Measurements from ENCODE around the gene PSMD7. TPM values are rescaled to one million over a fixed set of nuclear protein-coding genes. Genes with fewer than 3 reads are reported as not detected.

PSMD7 gene
- total and polyA plus RNA-seq, 10 of the 15 experiments (the other 5 are each of a cell fraction or from before 2014, with no cell fraction given), result 64.3 to 199 (median 100) TPM

DNA sequence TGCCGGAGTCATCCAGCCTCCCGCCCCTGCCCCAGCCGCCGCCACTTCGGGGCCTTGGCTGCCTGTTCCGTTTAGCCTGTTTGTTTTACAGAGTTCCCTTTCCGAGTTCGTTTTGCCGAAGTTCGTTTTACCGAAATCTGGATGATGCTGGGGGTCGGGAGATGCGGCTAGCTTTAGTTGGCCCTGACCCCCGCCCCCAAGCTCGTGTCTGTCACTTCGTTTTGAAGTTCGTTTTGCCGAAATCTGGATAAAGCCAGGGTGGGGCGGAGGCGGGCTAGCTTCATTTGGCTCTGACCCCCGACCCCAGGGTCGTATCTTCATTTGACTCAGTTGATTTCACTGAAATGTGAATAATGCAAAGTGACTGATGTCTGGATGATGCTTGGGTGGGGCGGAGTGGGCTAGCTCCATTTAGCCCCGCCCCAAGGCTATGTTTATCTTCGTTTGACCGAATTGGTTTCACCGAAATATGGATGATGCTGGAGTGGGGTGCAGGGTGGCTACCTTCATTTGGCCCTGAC lies 591 bp downstream of the PSMD7 start:
- Histone ChIP-seq H4K20me1 (ENCODE audit: control insufficient read depth, insufficient read depth) (no peaks in the 10 kb centered on the region; the same call in 1 of the 2 replicates), H3K9ac (ENCODE audit: control insufficient read depth, insufficient read depth, low read length) (peak overlapping the region; percentile 94), H3K27ac (ENCODE audit: control insufficient read depth, insufficient read depth) (peak overlapping the region; percentile 88), H3K9me3 (replicated peaks; ENCODE audit: control insufficient read depth, insufficient read depth, low read length) (no peaks in the 10 kb centered on the region; the same call in 2 of the 3 replicates), H3K4me2 (ENCODE audit: control insufficient read depth, insufficient read depth) (peak overlapping the region; percentile 86), H3K79me2 (ENCODE audit: control insufficient read depth, insufficient read depth, low read length) (peaks cover 41% of the 10 kb centered on the region), H3K36me3 (ENCODE audit: control insufficient read depth in 2 of 2, insufficient read depth in 2 of 2, low read length in 1 of 2) (peaks cover 0 to 21% of the 10 kb centered on the region in 2 experiments; a peak in 2 of 4 replicates), H3K27me3 (replicated peaks in 1 of 2; ENCODE audit: control insufficient read depth in 2 of 2, insufficient read depth in 2 of 2, low read length in 1 of 2) (no peaks in the 10 kb centered on the region), H3K4me3 (peak overlapping the region; percentile 72), H2AFZ (ENCODE audit: control insufficient read depth, low read depth, low read length) (peak overlapping the region; percentile 48), H3K4me1 (ENCODE audit: control insufficient read depth, insufficient read depth, low read length) (peaks cover 5% of the 10 kb centered on the region; the same call in 1 of the 2 replicates)
- FAIRE-seq, result no peak
- POLR2A ChIA-PET, result interaction anchor here (0.6 kb wide), 1 partner anchor 1426 kb away, joined by 4 read pairs; no protein-coding TSS in a partner anchor
- in situ Hi-C loops (cut with MboI), result no loop called here
- RAD21 ChIA-PET (ENCODE audit: unreplicated experiment), result interaction anchor here (1.0 to 1.2 kb wide), 2 partner anchors 404 to 566 kb away, joined by 3 read pairs; no protein-coding TSS in a partner anchor
- CTCF ChIA-PET, result interaction anchor here (0.9 to 4.4 kb wide), 4 partner anchors 11 to 400 kb away, joined by 3 to 33 read pairs (median 4); no protein-coding TSS in a partner anchor
- DNase-seq (ENCODE audit: low read depth, low spot score), result no peak
- intact Hi-C loops (cut with micrococcal nuclease; ENCODE audit: unreplicated experiment), result no loop called here
- WGBS (ENCODE audit: insufficient coverage, insufficient replicate concordance, low lambda C conversion rate, missing lambda C conversion rate), result under 1% methylated on average over 27 of the region's 27 CpGs
- ATAC-seq, result peak; percentile 74
- TSS peak; percentile 65 for BruUV-seq (replicated peaks)
- TF ChIP-seq LARP7 (IDR thresholded peaks at IDR 0.05) (0 out of 2 replicates have a peak, but pooled peaks have one; percentile 7), HDGF (IDR thresholded peaks at IDR 0.05) (no peak), SMAD5 (IDR thresholded peaks at IDR 0.05; ENCODE audit: low read depth) (0 out of 2 replicates have a peak, but pooled peaks have one; percentile 26)
- TF ChIP-seq, protein P1, sequence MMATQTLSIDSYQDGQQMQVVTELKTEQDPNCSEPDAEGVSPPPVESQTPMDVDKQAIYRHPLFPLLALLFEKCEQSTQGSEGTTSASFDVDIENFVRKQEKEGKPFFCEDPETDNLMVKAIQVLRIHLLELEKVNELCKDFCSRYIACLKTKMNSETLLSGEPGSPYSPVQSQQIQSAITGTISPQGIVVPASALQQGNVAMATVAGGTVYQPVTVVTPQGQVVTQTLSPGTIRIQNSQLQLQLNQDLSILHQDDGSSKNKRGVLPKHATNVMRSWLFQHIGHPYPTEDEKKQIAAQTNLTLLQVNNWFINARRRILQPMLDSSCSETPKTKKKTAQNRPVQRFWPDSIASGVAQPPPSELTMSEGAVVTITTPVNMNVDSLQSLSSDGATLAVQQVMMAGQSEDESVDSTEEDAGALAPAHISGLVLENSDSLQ (IDR thresholded peaks at IDR 0.05), result 0 out of 2 replicates have a peak, but pooled peaks have one; percentile 4
- SMC1A ChIA-PET (ENCODE audit: uncharacterized antibody, unreplicated experiment), result interaction anchor here (0.6 kb wide), 1 partner anchor 289 kb away, joined by 3 read pairs; no protein-coding TSS in a partner anchor

DNA sequence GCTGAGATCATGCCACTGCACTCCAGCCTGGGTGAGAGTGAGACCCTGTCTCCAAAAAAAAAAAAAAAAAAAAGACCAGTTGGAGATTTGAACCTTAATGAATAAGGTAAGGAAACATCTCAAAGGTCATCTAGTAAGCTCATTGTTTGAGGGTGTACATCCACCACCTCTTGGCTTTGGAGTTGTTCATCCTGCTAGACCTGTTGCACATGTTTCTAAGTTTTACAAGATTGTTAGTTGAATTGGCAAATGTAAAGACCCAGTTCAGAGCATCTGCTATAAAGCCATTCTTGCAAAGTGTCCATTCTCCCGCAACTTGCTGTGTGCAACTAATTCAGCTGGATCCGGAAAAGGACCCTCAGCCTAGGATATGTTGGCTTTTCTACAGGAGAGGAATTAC lies 1.5 kb downstream of the PSMD7 start:
- Histone ChIP-seq H3K27ac (ENCODE audit: control insufficient read depth, insufficient read depth) (peak overlapping the region; percentile 88; the same call in 1 of the 2 replicates), H3K9me3 (replicated peaks; ENCODE audit: control insufficient read depth, insufficient read depth, low read length) (no peaks in the 10 kb centered on the region), H3K79me2 (ENCODE audit: control insufficient read depth, insufficient read depth, low read length) (peaks cover 41% of the 10 kb centered on the region), H3K27me3 (replicated peaks in 1 of 2; ENCODE audit: control insufficient read depth in 2 of 2, insufficient read depth in 2 of 2, low read length in 1 of 2) (no peaks in the 10 kb centered on the region), H3K4me2 (ENCODE audit: control insufficient read depth, insufficient read depth) (peak overlapping the region; percentile 86), H3K4me3 (peak overlapping the region; percentile 72), H3K4me1 (ENCODE audit: control insufficient read depth, insufficient read depth, low read length) (peaks cover 5% of the 10 kb centered on the region; the same call in 1 of the 2 replicates), H3K9ac (ENCODE audit: control insufficient read depth, insufficient read depth, low read length) (peak overlapping the region; percentile 94), H3K36me3 (ENCODE audit: control insufficient read depth in 2 of 2, insufficient read depth in 2 of 2, low read length in 1 of 2) (peaks cover 4 to 30% of the 10 kb centered on the region in 2 experiments), H2AFZ (ENCODE audit: control insufficient read depth, low read depth, low read length) (no peak overlapping the region), H4K20me1 (ENCODE audit: control insufficient read depth, insufficient read depth) (no peaks in the 10 kb centered on the region; the same call in 1 of the 2 replicates)
- FAIRE-seq, result no peak
- ATAC-seq, result no peak
- no peak for DNase-seq (ENCODE audit: low read depth, low spot score)
- intact Hi-C loops (cut with micrococcal nuclease; ENCODE audit: unreplicated experiment), result no loop called here
- POLR2A ChIA-PET, result interaction anchor here (0.6 kb wide), 1 partner anchor 310 kb away, joined by 3 read pairs; no protein-coding TSS in a partner anchor
- SMC1A ChIA-PET (ENCODE audit: uncharacterized antibody, unreplicated experiment), result interaction anchor here (0.8 kb wide), 1 partner anchor 18 kb away, joined by 4 read pairs; no protein-coding TSS in a partner anchor
- BruUV-seq (replicated peaks), result no TSS peak
- CTCF ChIA-PET, result interaction anchor here (1.2 to 4.4 kb wide), 3 partner anchors 10 to 400 kb away, joined by 3 to 33 read pairs (median 4); no protein-coding TSS in a partner anchor
- in situ Hi-C loops (cut with MboI), result no loop called here
- 69% methylated on average over 2 of the region's 2 CpGs for WGBS (ENCODE audit: insufficient coverage, insufficient replicate concordance, low lambda C conversion rate, missing lambda C conversion rate)
- RAD21 ChIA-PET (ENCODE audit: unreplicated experiment), result interaction anchor here (1.2 kb wide), 1 partner anchor 565 kb away, joined by 3 read pairs; no protein-coding TSS in a partner anchor
- TF ChIP-seq FOS (IDR thresholded peaks at IDR 0.05; ENCODE audit: borderline replicate concordance, extremely low read depth, insufficient read length), result no peak
- no peak for TF ChIP-seq POLR2AphosphoS2 (IDR thresholded peaks at IDR 0.05; ENCODE audit: low read depth, low read length)
- TF ChIP-seq RCOR1 (conservative IDR thresholded peaks at IDR 0.05; ENCODE audit: low read depth, low read length), result no peak
- no peak for TF ChIP-seq NFYB (IDR thresholded peaks at IDR 0.05; ENCODE audit: insufficient read depth, low read depth, low read length)
- no peak for TF ChIP-seq ZNF274 (IDR thresholded peaks at IDR 0.05; ENCODE audit: insufficient read depth, insufficient read length)
- TF ChIP-seq MEF2A (IDR thresholded peaks at IDR 0.05; ENCODE audit: insufficient read depth, low read depth, low read length), result no peak
- no peak for TF ChIP-seq TAF1 (IDR thresholded peaks at IDR 0.05; ENCODE audit: borderline replicate concordance, low read depth, low read length)
- no peak for TF ChIP-seq SMAD1 (IDR thresholded peaks at IDR 0.05; ENCODE audit: low read depth, partially characterized antibody)
- no peak for TF ChIP-seq RUNX3 (IDR thresholded peaks at IDR 0.05; ENCODE audit: low read length)
- TF ChIP-seq SRF (IDR thresholded peaks at IDR 0.05; ENCODE audit: low read depth in 2 of 2, low read length in 2 of 2), result no peak
